ENCODE data around the gene PPM1J.
"Not testable (repeated sequence)": the region's sequence is repeated elsewhere in the genome, so short reads cannot be mapped to it uniquely, and the experiment has no call there.

The PPM1J gene

DNA sequence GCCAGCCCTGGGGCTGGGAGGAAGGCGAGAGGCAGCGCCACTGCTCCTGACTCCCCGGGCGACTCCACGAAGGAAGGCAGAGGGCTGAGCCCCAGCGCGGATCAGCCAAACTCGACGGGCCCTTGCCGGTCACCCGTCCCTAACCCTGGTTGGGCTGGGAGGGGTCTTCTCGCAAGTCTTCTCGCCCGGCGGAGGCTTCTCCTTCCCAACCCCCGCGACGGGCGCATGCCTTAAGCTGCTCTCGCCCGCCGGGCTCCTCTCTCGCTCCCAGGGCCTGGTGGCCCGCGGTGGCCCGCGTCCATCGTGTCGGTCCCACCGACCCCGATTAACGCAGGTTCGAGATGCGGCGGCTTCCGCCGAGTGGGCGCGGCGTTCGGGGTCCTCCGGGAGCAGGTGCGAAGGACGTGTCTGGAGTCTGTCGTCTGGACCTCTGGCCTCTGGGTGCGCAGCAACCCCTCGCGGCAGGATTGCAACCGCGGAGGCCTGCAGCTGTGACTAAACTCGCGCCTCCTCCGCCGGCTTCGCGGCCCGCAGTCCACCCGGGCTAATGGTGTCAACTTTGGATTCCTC lies 29.0 kb upstream of the PPM1J start:
- DNase-seq (ENCODE audit: low read depth), result peak; percentile 47
- H3K4me3 ChIP-seq (ENCODE audit: low read length), result peak overlapping the region; percentile 24
- TF ChIP-seq, protein P1, sequence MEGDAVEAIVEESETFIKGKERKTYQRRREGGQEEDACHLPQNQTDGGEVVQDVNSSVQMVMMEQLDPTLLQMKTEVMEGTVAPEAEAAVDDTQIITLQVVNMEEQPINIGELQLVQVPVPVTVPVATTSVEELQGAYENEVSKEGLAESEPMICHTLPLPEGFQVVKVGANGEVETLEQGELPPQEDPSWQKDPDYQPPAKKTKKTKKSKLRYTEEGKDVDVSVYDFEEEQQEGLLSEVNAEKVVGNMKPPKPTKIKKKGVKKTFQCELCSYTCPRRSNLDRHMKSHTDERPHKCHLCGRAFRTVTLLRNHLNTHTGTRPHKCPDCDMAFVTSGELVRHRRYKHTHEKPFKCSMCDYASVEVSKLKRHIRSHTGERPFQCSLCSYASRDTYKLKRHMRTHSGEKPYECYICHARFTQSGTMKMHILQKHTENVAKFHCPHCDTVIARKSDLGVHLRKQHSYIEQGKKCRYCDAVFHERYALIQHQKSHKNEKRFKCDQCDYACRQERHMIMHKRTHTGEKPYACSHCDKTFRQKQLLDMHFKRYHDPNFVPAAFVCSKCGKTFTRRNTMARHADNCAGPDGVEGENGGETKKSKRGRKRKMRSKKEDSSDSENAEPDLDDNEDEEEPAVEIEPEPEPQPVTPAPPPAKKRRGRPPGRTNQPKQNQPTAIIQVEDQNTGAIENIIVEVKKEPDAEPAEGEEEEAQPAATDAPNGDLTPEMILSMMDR (conservative IDR thresholded peaks at IDR 0.05; ENCODE audit: low read length), result peak; percentile 59

DNA sequence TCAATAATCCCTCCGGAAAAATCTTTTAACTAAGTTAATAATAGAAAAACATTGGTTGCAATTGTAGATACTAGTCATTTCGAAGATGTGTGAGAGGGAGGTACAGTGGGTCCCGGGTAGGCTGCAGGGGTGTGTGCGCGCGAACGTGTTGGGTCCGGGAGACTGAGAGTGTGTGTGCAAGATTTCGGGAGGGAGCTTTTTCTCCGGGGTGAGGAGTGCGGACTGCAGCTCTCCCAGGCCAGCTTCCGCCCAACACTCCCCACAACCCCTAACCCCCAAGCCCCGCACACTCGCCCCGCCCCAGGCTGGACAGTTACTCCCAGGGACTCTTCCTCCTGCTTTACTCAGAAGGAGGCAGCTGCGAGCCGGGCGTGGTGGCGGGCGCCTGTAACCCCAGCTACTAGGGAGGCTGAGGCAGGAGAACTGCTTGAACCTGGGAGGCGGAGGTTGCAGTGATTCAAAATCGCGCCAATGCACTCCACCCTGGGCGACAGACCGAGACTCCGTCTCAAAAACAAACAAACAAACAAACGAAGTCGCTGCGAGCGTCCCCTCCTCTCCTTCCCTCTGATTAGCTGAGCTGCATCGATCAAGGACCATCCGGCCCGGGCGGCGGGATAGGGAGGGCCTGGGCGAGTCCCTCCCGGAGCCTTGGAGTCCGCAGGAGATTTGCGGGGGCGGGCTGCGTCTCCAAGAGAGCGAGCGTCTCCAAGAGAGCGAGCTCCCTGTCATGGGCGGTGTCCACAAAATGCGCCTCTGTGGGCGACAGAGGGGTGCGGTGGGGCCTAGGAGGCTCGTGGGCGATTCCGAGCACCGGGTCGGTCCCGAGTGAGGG lies 28.3 kb upstream of the PPM1J start:
- no peak for DNase-seq (ENCODE audit: low read depth)
- TF ChIP-seq, protein P1 (conservative IDR thresholded peaks at IDR 0.05; ENCODE audit: low read length), result no peak
- peak overlapping the region; percentile 24 for H3K4me3 ChIP-seq (ENCODE audit: low read length)

DNA sequence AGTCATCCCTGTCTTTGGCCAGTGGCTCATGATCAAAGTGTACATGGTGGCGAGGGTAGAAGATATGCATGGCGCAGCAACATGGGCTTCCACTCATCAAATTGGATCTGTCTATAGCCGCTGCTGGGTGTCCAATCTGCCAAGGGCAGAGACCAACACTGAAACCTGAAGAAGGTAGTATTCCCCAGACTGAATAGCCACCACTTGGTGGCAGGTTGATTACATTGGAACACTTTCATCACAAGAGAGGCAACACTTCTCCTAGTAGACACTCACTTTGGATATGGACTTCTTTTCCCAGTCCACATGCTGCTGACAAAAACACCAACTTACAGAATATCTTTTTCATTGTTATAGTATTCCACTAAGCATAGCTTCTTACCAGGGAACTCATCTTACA lies 22.4 kb upstream of the PPM1J start:
- TF ChIP-seq, protein P1 (conservative IDR thresholded peaks at IDR 0.05; ENCODE audit: low read length), result no peak
- no peak overlapping the region for H3K4me3 ChIP-seq (ENCODE audit: low read length)
- DNase-seq (ENCODE audit: low read depth), result no peak

DNA sequence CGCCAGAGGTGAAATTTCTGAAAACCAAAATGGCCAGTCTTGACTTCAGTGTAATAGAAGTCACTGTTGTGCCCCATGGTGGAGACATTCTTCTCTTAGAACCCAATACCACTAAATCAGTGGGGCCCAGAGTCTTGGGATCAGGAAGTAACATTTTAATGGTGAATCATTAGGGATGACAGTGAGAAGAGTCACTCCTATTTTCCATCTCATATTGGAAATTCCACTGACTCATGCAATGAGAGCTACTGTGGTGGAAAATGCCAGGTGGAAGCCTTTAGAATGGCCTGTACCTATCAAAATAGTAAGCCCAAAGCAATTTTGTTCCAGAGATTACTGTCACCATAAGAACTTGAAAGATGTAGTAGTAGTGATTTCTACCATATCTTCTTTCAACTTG lies 20.6 kb upstream of the PPM1J start:
- TF ChIP-seq, protein P1 (conservative IDR thresholded peaks at IDR 0.05; ENCODE audit: low read length), result no peak
- no peak overlapping the region for H3K4me3 ChIP-seq (ENCODE audit: low read length)
- DNase-seq (ENCODE audit: low read depth), result peak; percentile 67

DNA sequence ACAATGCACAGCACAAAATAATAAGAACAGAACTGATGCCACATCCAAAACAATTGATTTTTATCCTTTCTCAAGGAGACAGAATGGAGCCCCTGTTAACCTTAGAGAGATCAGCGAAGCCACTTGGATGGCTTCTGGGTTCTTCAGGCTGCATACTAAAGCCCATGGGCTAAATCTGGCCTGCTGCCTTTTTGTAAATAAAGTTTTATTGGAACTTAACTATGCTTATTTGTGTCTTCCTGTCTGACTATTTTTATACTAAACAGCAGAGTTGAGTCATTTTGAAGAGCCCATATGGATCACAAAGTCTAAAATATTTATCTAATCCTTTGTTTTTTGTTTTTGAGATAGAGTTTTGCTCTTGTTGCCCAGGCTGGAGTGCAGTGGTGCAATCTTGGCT lies 16.3 kb upstream of the PPM1J start:
- TF ChIP-seq, protein P1 (conservative IDR thresholded peaks at IDR 0.05; ENCODE audit: low read length), result no peak
- no peak for DNase-seq (ENCODE audit: low read depth)
- no peak overlapping the region for H3K4me3 ChIP-seq (ENCODE audit: low read length)

DNA sequence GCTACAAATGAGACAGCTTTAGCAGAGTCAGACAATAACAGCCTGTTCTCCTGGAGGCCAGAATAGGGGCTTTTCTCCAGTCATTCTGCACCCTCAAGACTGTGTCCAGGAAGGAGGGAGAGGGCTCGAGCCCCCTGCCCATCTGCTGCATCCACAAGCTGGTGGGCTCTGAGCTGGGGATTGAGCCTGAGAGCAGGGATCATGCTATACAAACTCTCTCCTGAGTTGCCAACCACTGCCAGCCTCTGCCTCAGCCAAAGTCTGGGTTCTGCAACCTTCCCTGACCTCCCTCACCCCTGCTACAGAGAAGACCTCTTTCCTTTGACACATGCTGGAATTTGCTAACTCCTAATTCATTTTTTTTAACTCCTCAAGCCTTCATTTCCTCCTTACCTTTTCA lies 14.8 kb upstream of the PPM1J start:
- DNase-seq (ENCODE audit: low read depth), result no peak
- H3K4me3 ChIP-seq (ENCODE audit: low read length), result no peak overlapping the region
- TF ChIP-seq, protein P1 (conservative IDR thresholded peaks at IDR 0.05; ENCODE audit: low read length), result no peak

DNA sequence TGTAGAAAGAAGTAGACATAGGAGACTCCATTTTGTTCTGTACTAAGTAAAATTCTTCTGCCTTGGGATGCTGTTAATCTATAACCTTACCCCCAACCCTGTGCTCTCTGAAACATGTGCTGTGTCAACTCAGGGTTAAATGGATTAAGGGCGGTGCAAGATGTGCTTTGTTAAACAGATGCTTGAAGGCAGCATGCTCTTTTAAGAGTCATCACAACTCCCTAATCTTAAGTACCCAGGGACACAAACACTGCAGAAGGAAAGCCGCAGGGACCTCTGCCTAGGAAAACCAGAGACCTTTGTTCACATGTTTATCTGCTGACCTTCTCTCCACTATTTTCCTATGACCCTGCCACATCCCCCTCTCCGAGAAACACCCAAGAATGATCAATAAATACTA lies 13.9 kb upstream of the PPM1J start:
- H3K4me3 ChIP-seq (ENCODE audit: low read length); DNase-seq (ENCODE audit: low read depth): not testable (repeated sequence)

DNA sequence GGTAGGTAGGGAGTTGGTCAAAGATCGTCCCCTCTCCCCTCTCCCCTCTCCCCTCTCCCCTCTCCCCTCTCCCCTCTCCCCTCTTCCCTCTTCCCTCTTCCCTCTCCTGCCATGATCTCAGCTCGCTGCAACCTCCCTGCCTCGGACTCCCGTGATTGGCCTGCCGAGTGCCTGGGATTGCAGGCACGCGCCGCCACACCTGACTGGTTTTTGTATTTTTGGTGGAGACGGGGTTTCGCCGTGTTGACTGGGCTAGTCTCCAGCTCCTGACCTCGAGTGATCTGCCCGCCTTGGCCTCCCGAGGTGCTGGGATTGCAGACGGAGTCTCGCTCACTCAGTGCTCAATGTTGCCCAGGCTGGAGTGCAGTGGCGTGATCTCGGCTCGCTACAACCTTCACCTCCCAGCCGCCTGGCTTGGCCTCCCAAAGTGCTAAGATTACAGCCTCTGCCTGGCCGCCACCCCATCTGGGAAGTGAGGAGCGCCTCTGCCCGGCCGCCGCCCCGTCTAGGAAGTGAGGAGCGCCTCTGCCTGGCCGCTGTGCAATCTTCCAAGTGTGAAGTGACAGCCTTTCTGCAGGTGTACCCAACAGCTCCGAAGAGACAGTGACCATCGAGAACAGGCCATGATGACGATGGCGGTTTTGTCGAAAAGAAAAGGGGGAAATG lies 13.3 kb upstream of the PPM1J start:
- not testable (repeated sequence) for DNase-seq (ENCODE audit: low read depth); H3K4me3 ChIP-seq (ENCODE audit: low read length)

Data from AG10803 (cell line).